Posterior vena cava (tissue), 2 donors: ENCODE data around the gene COL25A1. TPM values are rescaled to one million over a fixed set of nuclear protein-coding genes. Genes with fewer than 3 reads are reported as not detected.
"Not testable (repeated sequence)": the region's sequence is repeated elsewhere in the genome, so short reads cannot be mapped to it uniquely, and the experiment has no call there.

ENCODE experiments used
- DNase-seq: peaks from one replicate; pipeline ENCODE4 v3.0.0-alpha.2; 2020; ENCODE audit warnings: low spot score
- intact Hi-C, 2 donors: fragments of 100-400 bp; cut with DNase I; formaldehyde crosslinking; loops; one replicate each; pipeline versions ENCODE4 v1.14.1 to v1.14.2; 2022 to 2023
- total RNA-seq, 2 donors: library from RNA; stranded (reverse); fragmentation: NEBNext Ultra II Directional; extraction: Animal tissue kit (Norgen Biotek cat#: 25700); gene quantifications; one replicate each; pipeline ENCODE4 v1.2.1, GENCODE V29; 2021
- donor health status: DM: yes; HTN: yes; CAD: no.
- donor health status: DM: yes; HTN: yes; CAD: no.

The COL25A1 gene
- total RNA-seq, 2 donors from 2014 or later = 1.0 to 1.1 TPM

DNA sequence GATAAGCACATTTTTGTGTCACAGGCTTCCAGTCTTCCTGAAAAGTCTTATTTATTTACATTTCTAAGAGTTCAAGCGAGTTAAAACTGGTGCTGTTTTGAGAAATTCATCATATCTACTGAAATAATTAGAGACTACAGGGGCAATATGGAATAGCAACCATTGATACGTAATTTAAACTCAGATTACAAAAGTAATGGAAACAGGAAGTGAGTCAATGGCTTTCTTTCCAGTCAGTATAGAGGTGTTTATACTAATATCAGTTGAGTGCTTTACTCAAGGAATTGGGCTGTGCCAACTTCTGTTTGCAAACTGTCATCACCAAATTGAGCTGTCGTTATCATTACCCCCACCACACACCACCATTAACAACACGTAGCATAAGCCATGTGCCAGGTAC, 222.7 kb downstream of the COL25A1 start:
- DNase-seq = no peak
- intact Hi-C loops = no loop called here

GRCh38 chr4:109079201-109079600, 223.3 kb downstream of the COL25A1 start:
- intact Hi-C loops = no loop called here
- DNase-seq = no peak

DNA sequence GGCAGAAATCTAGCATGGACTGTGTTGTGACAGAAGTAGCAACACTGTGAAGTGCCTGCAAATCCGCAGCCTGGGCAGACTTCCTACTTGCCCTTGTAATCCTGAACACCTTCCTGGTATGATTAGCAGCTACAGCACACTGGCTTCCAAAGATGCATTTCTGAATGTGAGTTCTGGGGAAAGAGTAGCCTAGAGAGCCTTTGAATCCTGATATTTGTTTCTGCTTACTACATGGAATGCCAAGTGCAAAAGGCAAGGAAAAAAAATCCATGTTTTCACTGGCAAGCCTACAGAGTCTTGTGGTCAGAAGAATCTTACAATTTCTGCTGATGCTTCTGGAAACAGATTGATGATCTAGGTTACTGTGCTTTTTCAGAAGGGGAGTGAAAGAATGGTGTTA, 223.7 kb downstream of the COL25A1 start:
- intact Hi-C loops = no loop called here
- no peak for DNase-seq

DNA sequence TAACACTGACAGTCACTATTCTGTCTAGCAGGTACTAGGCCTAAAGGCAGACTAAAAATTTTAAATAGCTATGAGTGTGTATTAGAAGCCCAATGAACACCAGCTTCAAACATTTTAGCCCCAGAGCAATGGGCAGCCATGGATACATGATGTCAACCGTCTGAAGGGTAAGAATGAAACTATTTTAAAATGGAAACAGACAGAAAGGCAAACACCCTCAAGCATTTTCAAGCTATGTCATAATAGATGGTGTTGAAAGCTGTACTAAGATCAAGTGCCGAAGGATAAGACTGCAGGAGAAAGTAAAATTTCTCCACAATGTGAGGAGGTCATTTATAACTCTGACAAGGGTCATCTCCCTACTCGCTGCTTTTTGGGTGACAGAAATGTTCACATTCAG, 225.0 kb downstream of the COL25A1 start:
- DNase-seq = no peak
- intact Hi-C loops = no loop called here

- DNase-seq, intact Hi-C loops: not testable (repeated sequence)
These were observed 225.7 kb downstream of the COL25A1 start for GRCh38 chr4:109076709-109077108.

DNA sequence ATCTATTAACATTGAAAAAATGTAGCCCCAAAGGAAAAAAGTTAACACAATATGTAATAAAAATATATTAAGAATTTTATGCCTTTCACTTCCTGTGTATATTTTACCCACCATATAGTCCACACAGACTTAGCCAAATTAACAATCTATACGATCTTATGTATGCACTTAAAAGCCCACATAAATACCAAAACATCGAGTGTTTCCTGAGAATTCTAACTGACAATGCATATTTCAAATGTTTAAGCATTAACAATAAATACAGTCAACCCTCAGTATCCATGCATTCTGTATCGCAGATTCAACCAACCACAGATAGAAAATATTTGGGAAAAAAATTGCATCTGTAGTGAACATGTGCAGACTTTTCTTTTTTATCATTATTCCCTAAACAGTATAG, 226.8 kb downstream of the COL25A1 start:
- no peak for DNase-seq
- intact Hi-C loops = no loop called here

DNA sequence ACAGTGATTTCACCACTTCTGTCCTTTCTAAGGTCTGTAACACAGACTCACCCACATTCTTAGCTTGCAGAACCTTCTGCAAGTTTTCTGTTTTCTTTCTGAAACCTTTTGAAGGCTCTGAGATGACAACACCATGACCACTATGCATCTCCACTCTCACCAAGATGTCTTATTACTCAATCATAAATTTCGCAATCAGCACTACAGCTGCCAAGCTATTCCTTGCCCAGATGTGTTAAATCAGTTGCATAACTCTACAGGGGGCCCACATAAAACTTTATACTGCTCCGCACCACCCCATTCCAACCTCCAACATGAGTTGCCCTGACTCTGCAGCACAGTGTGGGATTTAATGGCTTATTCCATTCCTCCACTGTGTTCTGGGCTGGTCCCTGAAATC, 229.9 kb downstream of the COL25A1 start:
- no peak for DNase-seq

GRCh38 chr4:109070677-109071076, 231.8 kb downstream of the COL25A1 start:
- intact Hi-C loops, DNase-seq: not testable (repeated sequence)

More for the DNA sequence above, 229.9 kb downstream of the COL25A1 start:
- intact Hi-C loops = no loop called here

- DNase-seq = no peak
- intact Hi-C loops = no loop called here
These were observed 234.8 kb downstream of the COL25A1 start for GRCh38 chr4:109067508-109068235.

- DNase-seq = no peak
- intact Hi-C loops = no loop called here
These were observed 237.5 kb downstream of the COL25A1 start for GRCh38 chr4:109065006-109065405.

DNA sequence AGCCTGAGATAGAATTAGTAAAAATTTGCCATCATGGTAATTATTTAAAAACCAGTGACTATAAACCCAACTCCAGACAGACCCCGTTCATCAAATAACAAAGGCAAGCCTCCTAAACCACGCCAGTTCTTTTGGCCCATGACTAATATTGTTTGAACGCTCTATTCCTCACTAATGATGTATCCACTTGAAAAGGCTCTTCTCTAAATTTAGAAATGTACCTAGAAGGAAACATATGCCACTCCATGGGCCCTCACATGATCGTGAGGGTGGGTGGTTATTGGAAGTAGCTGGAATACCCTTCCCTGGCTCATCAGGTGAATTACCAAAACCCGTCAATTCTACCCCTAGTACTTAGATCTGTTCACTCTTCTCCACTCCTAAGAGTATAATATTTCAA, 249.2 kb downstream of the COL25A1 start:
- DNase-seq = no peak
- intact Hi-C loops = no loop called here

DNA sequence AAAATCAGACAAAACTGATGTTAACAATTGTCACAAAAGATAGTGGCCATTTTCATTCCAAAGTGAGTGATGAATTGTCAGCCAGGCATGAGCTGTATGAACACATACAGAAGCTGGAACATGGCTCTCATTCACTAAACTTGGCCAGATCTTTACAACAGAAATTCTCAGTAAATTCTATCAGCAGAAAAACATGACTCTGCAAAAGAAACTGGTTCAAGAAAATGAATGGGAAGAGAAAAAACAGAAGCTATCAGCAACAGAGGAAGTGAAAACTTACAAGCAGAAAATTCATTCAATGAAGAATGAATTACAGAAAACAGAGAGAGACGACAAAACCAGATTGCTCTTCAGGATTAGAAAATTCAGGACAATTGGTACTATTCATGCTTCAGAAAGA, 249.6 kb downstream of the COL25A1 start:
- DNase-seq = no peak
- intact Hi-C loops = no loop called here

DNA sequence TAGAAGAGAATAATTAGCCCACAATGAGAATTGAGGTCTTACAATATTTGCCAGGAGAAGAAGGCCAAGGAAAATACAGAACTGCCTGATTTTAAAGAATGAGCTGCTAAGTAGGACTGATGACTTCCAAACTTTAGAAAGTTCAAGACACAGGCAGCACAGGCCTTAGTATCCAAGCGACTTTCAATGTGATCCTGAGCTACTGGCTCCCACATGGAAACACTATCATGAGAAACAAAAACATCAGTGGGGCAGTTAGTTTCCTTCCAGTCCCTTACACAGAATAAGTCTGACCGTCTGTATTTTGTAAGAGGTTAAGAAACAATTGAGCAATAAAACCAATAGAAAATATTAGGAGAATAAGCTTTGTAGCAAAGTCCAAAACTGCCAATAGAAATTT, 251.4 kb downstream of the COL25A1 start:
- DNase-seq = no peak
- intact Hi-C loops = no loop called here

DNA sequence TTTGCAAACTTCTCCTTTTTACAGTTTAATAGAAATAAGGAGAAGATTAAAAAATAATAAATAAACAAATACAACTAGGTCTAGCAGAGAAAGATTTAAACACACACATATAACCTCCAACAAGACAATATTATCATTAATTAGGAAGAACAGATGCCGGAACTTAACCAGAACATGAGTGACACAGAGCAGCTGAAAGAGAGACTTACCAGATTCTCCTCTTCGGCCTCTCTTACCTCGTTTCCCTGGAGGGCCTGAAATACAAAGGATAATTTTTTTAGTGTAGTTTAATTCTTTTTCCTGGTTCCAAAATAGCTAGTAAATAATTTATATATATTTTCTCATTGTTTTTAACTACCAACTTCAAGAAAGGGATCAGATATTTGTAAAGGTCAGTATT, 252.5 kb downstream of the COL25A1 start:
- no peak for DNase-seq
- intact Hi-C loops = no loop called here

DNA sequence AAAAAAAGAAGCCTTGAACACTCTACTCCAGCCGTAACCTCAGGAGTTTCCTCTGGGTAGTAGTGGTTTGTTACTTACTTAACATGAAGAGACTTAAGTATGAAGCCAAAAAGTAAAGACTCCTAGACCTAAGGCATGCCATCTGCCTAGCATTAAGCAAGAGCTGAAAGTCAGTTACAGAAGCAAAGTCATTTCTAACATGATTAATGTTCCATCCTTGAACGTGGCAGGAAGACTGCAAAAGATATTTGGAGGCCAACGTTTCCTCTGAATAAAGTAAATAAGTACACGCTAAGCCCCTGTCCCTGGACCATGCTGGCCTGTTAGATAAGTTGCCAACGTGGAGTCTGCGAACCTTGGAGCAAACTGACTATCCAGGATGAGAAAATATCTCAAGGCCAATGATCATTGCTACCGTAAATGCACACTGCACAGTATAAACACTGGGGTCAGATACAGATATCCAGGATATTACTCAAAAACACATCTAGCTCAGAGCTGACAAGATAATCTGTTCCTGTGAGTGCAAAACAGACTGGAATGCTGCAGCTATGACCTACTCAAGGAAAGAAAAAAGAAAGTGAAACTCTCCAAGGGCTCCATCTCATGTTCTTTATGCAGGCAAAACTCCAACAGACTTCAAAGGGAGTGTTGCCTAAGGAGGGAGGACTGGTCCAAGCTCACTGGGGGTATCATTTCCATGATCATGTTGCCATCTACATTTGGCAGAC, 255.8 kb downstream of the COL25A1 start:
- intact Hi-C loops = no loop called here
- DNase-seq = no peak

- intact Hi-C loops = no loop called here
- no peak for DNase-seq
These were observed 258.0 kb downstream of the COL25A1 start for GRCh38 chr4:109044431-109044830.

DNA sequence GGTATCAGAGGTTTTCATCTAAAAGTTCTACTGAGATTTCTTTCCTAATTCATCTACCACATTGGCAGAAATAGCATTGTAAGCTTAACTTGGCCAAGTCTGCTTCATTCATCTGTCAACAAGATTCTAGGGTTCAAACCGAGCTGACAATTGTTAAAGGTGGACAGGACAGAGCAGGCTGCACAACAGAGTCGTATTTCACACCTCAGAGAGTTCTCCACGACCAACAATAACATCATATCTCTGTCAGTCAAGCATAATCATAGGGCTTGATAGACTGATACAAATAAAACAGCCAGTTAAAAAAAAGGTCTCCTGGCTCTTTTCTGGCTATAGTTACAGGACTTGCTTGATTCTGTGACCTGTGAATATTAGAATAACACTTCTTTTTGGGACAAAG, 259.2 kb downstream of the COL25A1 start:
- intact Hi-C loops = no loop called here
- DNase-seq = no peak

- DNase-seq = no peak
- intact Hi-C loops = no loop called here
These were observed 260.7 kb downstream of the COL25A1 start for GRCh38 chr4:109041463-109042360.

GRCh38 chr4:109040441-109040840, 262.0 kb downstream of the COL25A1 start:
- intact Hi-C loops = no loop called here

GRCh38 chr4:109037026-109037425, 265.4 kb downstream of the COL25A1 start:
- no peak for DNase-seq
- intact Hi-C loops = no loop called here

More at GRCh38 chr4:109040441-109040840, 262.0 kb downstream of the COL25A1 start:
- no peak for DNase-seq
